Measurements from ENCODE around the gene ANKRD55.

The ANKRD55 gene

GRCh38 chr5:56091664-56092063 is 141.5 kb downstream of the ANKRD55 start:
- Histone ChIP-seq H3K4me1 (ENCODE audit: low read length) (peaks cover 39% of the 10 kb centered on the region), H3K4me3 (ENCODE audit: low read length) (no peak overlapping the region), H2AFZ (ENCODE audit: low read length) (no peak overlapping the region), H3K36me3 (replicated peaks; ENCODE audit: insufficient read depth, low read length) (no peaks in the 10 kb centered on the region), H3K79me2 (ENCODE audit: low read length) (no peaks in the 10 kb centered on the region), H3K9me2 (replicated peaks; ENCODE audit: insufficient read depth, low read length) (no peaks in the 10 kb centered on the region), H3K9me3 (replicated peaks; ENCODE audit: insufficient read depth, low read length) (no peaks in the 10 kb centered on the region), H3K27me3 (replicated peaks; ENCODE audit: insufficient read depth, low read length) (no peaks in the 10 kb centered on the region), H3K27ac (ENCODE audit: low read length) (no peak overlapping the region), H3F3A (ENCODE audit: insufficient read depth, low read length) (peaks cover 15% of the 10 kb centered on the region), H3K9ac (ENCODE audit: low read length) (no peak overlapping the region), H3K4me2 (ENCODE audit: low read depth, low read length) (no peak overlapping the region), H4K20me1 (ENCODE audit: insufficient read depth, low read length) (no peaks in the 10 kb centered on the region)
- TF ChIP-seq EZH2phosphoT487 (IDR thresholded peaks at IDR 0.05; ENCODE audit: low read length) (no peak), CTCF (IDR thresholded peaks at IDR 0.05; ENCODE audit: low read length) (no peak), EZH2 (optimal IDR thresholded peaks at IDR 0.05; ENCODE audit: low read depth, low read length) (no peak)
- no peak for DNase-seq

GRCh38 chr5:56090793-56091460 is 142.2 kb downstream of the ANKRD55 start:
- Histone ChIP-seq H3K4me2 (ENCODE audit: low read depth, low read length) (no peak overlapping the region), H3K9ac (ENCODE audit: low read length) (no peak overlapping the region), H3K4me3 (ENCODE audit: low read length) (no peak overlapping the region), H3K4me1 (ENCODE audit: low read length) (peaks cover 35% of the 10 kb centered on the region), H3K36me3 (replicated peaks; ENCODE audit: insufficient read depth, low read length) (no peaks in the 10 kb centered on the region), H3K9me3 (replicated peaks; ENCODE audit: insufficient read depth, low read length) (no peaks in the 10 kb centered on the region), H3K27me3 (replicated peaks; ENCODE audit: insufficient read depth, low read length) (no peaks in the 10 kb centered on the region), H3K79me2 (ENCODE audit: low read length) (no peaks in the 10 kb centered on the region), H3F3A (ENCODE audit: insufficient read depth, low read length) (peaks cover 14% of the 10 kb centered on the region), H2AFZ (ENCODE audit: low read length) (no peak overlapping the region; the same call in 1 of the 2 replicates), H3K9me2 (replicated peaks; ENCODE audit: insufficient read depth, low read length) (no peaks in the 10 kb centered on the region), H3K27ac (ENCODE audit: low read length) (no peak overlapping the region), H4K20me1 (ENCODE audit: insufficient read depth, low read length) (no peaks in the 10 kb centered on the region)
- TF ChIP-seq CTCF (IDR thresholded peaks at IDR 0.05; ENCODE audit: low read length) (no peak), EZH2 (optimal IDR thresholded peaks at IDR 0.05; ENCODE audit: low read depth, low read length) (no peak), EZH2phosphoT487 (IDR thresholded peaks at IDR 0.05; ENCODE audit: low read length) (no peak)
- no peak for DNase-seq

- no peaks in the 10 kb centered on the region for H4K20me1 ChIP-seq (ENCODE audit: insufficient read depth, low read length)
- no peak overlapping the region for H3K9ac ChIP-seq (ENCODE audit: low read length)
- no peaks in the 10 kb centered on the region for H3K79me2 ChIP-seq (ENCODE audit: low read length)
- TF ChIP-seq CTCF (IDR thresholded peaks at IDR 0.05; ENCODE audit: low read length) (no peak), EZH2phosphoT487 (IDR thresholded peaks at IDR 0.05; ENCODE audit: low read length) (no peak), EZH2 (optimal IDR thresholded peaks at IDR 0.05; ENCODE audit: low read depth, low read length) (no peak)
- no peaks in the 10 kb centered on the region for H3K27me3 ChIP-seq (replicated peaks; ENCODE audit: insufficient read depth, low read length)
- H3K4me3 ChIP-seq (ENCODE audit: low read length): no peak overlapping the region
- no peak overlapping the region for H3K27ac ChIP-seq (ENCODE audit: low read length)
- H3F3A ChIP-seq (ENCODE audit: insufficient read depth, low read length): no peaks in the 10 kb centered on the region
- no peak overlapping the region for H3K4me2 ChIP-seq (ENCODE audit: low read depth, low read length)
- no peaks in the 10 kb centered on the region for H3K36me3 ChIP-seq (replicated peaks; ENCODE audit: insufficient read depth, low read length)
- H3K9me3 ChIP-seq (replicated peaks; ENCODE audit: insufficient read depth, low read length): no peaks in the 10 kb centered on the region
- H3K4me1 ChIP-seq (ENCODE audit: low read length): peaks cover 18% of the 10 kb centered on the region
- DNase-seq: no peak
- no peak overlapping the region for H2AFZ ChIP-seq (ENCODE audit: low read length)
- H3K9me2 ChIP-seq (replicated peaks; ENCODE audit: insufficient read depth, low read length): no peaks in the 10 kb centered on the region
These were observed 143.9 kb downstream of the ANKRD55 start for GRCh38 chr5:56088967-56089829.
